Amygdala (tissue), 56 donors: ENCODE data around the gene GNAT2.

Source experiments
- DNase-seq, 56 donors: peaks; one replicate each; lab custom pipeline; 2025; lab: John Stamatoyannopoulos, UW

The GNAT2 gene

GRCh38 chr1:109616391-109616790 is 3.0 kb downstream of the GNAT2 start:
- no peak for DNase-seq

DNA sequence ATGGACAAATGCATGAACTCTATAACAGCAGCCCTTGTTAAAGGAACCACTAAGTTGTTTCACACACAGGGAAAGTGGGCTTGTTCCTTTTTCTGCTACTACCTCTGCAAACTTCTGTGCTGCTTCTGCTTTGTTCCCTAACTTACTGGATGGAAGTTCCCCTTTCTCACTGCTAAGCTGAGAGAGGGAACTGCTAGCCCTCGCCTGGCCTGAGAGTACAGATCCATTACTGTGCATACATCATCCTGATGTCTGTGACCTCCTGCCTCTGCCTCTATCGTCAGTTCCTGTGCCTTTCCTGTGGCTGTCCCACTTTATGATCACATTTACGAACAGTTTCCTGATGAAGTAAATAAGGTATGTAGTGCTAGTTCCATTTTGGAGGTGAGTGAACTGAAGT is 3.5 kb downstream of the GNAT2 start:
- peak in 3 of 56 donors; percentile 41 to 43 (median 42) for DNase-seq

DNA sequence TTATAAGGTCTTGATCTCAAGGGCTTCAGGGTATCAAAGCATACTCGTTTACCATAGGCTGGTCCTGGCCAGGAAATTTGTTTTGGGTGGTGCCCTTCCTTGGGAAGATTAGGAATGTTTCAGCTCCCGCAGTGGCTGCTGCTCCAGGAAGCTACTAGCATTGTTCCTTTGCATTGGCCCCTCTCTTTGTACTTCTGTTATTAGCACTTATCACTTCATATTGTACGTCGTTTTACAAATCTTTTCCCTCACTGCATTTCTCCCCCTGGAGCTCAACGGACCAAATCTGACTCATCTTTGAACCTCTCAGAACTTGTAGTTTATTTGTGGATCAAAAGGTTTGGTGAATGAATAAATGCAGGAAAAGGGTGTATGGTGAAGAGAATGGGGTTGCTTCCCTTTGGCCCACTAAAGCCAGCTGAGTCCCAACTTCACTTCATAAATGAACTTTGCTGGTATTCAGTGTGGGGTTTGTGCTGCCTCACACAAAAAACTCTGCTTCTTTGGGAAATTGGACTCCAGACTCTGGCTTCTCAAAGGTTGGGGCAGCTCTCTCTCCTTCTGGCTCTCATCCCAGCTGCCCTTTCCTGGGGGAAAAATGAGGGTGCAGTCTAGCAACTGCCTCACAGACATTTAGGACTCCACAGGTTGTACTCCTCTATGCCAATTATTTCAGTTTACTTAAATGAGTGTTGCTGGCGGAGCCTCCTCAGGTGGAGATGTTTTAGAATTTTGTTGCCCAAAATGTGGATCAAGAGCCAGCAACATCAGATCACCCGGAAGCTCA is 5.9 kb downstream of the GNAT2 start:
- DNase-seq = no peak

DNA sequence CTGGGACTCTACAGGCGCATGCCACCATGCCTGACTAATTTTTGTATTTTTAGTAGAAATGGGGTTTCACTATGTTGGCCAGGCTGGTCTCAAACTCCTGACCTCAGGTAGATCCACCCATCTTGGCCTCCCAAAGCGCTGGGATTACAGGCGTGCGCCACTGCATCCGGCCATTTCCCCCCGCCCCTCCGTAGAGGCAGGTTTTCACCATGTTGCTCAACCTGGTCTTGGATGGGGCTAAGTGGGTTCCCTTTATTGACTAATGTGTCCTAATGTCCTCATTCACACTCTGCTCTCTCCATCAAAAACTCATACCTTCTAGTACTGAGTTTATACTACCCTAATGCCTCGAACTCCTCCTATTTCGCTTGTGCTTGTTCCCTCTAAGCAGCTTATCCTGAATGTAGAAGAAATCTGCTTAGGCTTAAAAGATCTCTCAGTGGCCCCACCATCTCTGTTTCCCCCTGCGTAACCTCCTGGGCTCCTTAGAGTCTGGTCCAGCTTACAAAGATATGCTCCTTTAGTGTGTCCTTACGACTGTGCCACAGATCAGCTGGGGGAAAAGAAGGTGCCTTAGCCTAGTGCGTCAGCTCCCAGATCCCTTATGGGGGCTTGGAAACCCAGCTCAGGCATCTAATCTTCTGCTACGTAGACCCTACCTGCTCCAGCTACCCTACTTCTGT is 8.0 kb downstream of the GNAT2 start:
- no peak for DNase-seq

- no peak for DNase-seq
Observed at GRCh38 chr1:109610609-109611307, 8.7 kb downstream of the GNAT2 start.

- DNase-seq = no peak
Observed at GRCh38 chr1:109609881-109610280, 9.5 kb downstream of the GNAT2 start.

GRCh38 chr1:109605381-109605780 is 14.0 kb downstream of the GNAT2 start:
- DNase-seq = no peak

- no peak for DNase-seq
Observed at GRCh38 chr1:109603229-109603628, 16.2 kb downstream of the GNAT2 start.

GRCh38 chr1:109598655-109599054 is 20.8 kb downstream of the GNAT2 start:
- no peak for DNase-seq

GRCh38 chr1:109598156-109598555 is 21.3 kb downstream of the GNAT2 start:
- DNase-seq = no peak

DNA sequence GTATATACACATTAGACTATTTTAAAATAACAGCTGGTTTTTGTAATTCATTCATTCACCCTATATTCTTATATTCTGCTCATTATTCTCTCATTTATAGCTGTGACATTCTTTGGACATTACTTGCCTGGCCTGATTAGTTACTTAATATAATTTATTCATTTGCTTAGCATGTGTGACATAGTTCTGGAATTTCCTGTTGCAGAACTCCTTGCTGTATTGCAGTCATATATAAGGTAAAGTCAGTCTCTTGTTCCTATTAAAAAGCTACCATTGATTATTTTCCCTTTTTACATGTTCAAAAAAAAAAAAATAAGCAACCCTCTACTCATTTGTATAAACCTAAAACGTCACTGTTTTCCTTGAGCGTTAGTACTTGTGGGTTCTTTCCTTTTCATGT is 23.9 kb downstream of the GNAT2 start:
- DNase-seq = no peak

DNA sequence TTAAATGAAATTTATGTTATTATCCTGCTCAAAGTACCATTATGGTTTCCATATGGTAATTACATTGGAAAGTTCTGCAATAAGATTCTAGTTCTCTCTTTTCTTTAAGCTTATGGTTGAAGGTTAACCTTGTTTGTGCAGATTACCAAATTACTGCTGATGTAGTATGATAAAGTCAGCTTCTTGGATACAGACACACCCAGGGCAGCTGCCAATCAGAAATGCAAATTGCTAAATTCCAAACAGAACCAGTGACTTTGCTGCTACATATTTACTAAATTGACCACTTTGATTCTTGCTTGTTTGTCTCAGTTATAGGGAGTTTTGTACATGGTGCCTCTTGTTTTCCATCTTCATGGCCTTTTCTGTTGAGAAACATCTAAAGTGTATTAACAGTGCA is 26.5 kb downstream of the GNAT2 start:
- DNase-seq = no peak

DNA sequence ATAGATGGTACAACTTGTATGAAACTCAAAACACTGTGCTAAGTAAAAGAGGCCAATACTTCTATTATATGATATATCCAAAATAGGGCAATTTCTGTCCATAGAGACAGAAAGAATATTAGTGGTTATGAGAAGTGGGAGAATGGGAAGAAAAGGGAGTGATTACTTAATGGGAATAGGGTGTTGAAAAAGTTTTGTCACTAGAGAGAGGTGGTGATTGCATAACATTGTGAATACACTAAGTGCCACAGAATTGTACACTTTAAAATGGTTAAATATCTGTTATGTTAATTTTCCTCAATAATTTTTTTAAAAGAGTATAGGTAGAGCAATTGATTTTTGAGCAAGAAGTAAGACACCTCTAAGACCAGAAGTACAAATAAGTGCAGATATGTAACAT is 29.7 kb downstream of the GNAT2 start:
- DNase-seq = no peak

- DNase-seq = no peak
Observed at GRCh38 chr1:109589177-109589576, 30.2 kb downstream of the GNAT2 start.

GRCh38 chr1:109586055-109586454 is 33.4 kb downstream of the GNAT2 start:
- no peak for DNase-seq

GRCh38 chr1:109584766-109585165 is 34.6 kb downstream of the GNAT2 start:
- no peak for DNase-seq

GRCh38 chr1:109582021-109582420 is 37.4 kb downstream of the GNAT2 start:
- DNase-seq = no peak

DNA sequence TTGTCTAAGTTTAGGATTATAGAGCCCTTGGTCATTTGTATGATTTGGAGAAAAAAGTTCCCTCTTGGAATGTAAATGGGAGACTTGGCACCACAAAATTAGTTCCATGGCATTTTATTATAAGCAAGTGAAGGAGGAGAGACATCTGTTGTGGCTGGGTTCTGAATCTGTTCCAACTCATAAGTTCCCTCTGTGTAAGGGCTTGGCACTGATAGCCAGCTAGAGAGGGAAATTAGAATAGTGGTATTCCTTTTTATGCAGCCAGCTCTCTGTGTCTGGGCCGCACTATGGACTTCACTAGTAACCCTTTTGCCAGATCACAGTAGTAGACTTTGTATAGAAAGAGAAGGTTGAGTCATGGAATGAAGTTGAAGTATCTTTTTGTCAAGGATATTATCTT is 39.9 kb downstream of the GNAT2 start:
- DNase-seq = peak in 3 of 56 donors; percentile 3 to 26 (median 6)

DNA sequence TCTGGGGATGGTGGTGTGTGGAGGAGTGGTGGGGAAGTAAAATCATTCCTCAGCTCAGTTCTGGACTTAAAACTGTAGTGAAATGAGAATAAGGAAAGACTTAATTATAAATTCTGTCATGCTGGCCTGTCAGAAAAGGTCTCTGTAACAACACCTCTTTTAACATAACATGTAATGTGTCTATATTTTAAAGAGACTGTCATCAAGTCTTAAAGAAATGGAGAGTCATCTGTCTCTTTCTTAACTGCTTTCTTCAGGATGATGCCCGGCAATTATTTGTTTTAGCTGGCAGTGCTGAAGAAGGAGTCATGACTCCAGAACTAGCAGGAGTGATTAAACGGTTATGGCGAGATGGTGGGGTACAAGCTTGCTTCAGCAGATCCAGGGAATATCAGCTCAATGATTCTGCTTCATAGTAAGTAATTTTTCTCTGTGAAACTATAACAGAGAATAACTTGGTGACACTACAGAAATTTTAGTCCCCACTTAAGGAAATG is 40.4 kb downstream of the GNAT2 start:
- no peak for DNase-seq

DNA sequence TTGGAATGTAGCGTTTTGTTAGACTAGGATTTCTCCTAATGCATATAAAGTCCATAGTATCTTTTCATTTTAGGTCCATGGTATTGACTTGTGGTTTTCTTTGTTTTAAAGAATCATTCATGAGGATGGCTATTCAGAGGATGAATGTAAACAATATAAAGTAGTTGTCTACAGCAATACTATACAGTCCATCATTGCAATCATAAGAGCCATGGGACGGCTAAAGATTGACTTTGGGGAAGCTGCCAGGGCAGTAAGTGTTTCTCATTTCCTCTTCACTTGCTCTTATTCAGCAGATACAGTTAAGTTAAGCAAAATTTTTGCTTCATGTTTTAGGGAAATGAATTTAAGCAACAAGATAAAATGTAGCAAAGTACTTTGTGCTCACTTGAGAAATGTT is 45.6 kb downstream of the GNAT2 start:
- DNase-seq = no peak

GRCh38 chr1:109570414-109570813 is 49.0 kb downstream of the GNAT2 start:
- no peak for DNase-seq
